Brain pericyte (primary cell): ENCODE data around the gene IL21R.
"Not testable (repeated sequence)": the region's sequence is repeated elsewhere in the genome, so short reads cannot be mapped to it uniquely, and the experiment has no call there.

Experiments
- DNase-seq: peaks from one replicate; pipeline ENCODE4 v3.0.0-alpha.2; 2012; ENCODE audit warnings: low read depth, low spot score

Gene IL21R

DNA sequence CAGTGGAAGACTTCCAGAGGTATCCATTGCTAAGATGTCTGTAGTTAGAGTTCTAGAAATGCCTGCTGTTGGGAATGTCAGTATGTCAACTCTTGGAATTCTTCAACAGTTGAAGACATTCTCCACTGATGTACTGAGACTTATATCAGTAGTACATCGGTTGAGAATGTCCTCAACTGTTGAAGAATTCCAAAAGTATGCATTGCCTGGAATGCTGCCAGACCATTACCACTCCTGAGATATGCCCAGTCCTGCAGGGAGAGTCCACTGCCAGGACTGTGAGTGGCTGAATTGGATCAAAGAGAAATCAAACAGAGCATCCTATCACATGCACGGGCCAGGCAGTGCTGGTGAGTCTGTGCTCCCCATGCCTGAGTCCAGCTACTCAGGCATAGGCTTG lies 42.0 kb downstream of the IL21R start:
- DNase-seq, result no peak

DNA sequence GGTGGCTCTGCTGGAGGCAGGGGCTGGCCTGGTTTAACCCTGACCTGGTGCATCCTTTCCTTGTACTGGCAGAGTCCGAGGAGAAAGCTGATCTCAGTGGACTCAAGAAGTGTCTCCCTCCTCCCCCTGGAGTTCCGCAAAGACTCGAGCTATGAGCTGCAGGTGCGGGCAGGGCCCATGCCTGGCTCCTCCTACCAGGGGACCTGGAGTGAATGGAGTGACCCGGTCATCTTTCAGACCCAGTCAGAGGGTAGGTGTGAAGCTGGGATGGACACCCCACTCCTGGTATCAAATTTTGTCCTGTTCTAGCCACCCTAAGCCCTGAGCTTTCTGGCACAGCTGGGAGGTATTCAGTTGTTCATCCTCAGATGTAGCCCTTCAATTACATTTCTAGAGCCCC lies 42.5 kb downstream of the IL21R start:
- no peak for DNase-seq

DNA sequence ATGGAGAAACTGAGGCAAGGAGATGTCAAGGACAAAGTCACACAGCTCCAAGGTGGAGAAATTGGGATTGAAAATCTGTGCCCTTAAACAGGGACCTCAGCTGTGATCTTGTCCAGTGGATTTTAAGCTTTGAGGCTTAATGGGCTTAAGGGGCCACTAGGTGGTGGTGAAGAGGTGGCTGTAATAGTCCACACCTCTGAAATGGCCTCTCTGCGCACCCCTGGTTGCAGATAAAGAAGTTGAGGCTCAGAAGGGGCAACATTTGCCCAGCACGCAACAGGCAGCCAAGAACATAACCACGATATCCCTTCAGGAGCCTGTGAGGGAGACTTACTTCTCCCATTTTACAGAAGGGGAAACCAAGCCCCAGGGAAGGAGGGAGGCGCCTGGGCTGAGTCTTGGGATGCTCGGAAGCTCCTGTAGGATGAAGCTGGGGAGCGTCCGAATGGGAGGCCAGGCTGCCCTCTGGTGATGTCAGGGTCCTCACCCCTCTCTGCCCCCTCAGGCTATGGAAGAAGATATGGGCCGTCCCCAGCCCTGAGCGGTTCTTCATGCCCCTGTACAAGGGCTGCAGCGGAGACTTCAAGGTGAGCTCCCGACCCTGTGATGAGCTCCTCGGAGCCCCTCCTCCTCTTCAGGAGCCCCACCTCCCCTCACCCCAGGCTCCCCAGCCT lies 43.7 kb downstream of the IL21R start:
- DNase-seq, result no peak

DNA sequence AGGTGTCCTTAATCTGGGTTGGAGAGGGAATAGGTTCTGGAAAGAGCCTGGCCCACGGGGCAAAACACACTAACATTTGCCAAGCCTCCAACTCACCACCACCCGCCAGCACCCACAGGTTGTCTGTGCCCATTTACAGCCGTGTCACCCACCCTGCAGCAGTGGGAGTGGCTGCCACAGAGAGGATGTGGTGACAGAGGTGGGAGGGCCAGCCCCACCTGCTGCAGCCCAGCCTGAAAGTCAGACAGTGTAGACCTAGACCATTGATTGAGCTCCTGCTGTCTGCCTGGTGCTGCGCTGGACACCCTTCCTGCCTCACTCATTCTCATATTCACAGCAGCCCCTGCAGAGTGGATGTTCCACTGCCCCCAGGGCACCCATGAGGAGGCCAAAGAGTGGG lies 44.7 kb downstream of the IL21R start:
- no peak for DNase-seq

DNA sequence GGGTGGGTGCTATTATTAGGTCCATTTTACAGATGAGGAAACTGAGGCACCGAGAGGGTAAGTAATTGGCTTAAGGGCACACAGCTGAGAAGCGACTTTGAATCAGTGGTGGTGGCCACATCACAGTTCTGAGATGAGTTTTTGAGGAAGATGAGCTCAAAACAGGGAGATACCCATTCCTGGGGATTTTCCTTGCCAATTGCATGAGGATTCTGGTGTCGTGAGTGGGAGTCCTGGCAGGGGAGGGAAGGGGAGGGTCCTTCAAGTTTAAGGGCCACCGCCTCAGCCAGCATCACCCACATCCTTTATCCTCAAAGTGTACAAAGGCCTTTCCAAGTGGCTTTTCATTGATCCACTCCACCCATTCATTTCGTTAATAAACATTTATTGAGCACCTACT lies 45.3 kb downstream of the IL21R start:
- no peak for DNase-seq

DNA sequence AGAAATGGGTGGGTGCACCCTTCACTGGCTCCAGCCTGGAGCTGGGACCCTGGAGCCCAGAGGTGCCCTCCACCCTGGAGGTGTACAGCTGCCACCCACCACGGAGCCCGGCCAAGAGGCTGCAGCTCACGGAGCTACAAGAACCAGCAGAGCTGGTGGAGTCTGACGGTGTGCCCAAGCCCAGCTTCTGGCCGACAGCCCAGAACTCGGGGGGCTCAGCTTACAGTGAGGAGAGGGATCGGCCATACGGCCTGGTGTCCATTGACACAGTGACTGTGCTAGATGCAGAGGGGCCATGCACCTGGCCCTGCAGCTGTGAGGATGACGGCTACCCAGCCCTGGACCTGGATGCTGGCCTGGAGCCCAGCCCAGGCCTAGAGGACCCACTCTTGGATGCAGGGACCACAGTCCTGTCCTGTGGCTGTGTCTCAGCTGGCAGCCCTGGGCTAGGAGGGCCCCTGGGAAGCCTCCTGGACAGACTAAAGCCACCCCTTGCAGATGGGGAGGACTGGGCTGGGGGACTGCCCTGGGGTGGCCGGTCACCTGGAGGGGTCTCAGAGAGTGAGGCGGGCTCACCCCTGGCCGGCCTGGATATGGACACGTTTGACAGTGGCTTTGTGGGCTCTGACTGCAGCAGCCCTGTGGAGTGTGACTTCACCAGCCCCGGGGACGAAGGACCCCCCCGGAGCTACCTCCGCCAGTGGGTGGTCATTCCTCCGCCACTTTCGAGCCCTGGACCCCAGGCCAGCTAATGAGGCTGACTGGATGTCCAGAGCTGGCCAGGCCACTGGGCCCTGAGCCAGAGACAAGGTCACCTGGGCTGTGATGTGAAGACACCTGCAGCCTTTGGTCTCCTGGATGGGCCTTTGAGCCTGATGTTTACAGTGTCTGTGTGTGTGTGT lies 46.8 kb downstream of the IL21R start:
- no peak for DNase-seq

DNA sequence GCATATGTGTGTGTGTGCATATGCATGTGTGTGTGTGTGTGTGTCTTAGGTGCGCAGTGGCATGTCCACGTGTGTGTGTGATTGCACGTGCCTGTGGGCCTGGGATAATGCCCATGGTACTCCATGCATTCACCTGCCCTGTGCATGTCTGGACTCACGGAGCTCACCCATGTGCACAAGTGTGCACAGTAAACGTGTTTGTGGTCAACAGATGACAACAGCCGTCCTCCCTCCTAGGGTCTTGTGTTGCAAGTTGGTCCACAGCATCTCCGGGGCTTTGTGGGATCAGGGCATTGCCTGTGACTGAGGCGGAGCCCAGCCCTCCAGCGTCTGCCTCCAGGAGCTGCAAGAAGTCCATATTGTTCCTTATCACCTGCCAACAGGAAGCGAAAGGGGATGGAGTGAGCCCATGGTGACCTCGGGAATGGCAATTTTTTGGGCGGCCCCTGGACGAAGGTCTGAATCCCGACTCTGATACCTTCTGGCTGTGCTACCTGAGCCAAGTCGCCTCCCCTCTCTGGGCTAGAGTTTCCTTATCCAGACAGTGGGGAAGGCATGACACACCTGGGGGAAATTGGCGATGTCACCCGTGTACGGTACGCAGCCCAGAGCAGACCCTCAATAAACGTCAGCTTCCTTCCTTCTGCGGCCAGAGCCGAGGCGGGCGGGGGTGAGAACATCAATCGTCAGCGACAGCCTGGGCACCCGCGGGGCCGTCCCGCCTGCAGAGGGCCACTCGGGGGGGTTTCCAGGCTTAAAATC lies 47.6 kb downstream of the IL21R start:
- DNase-seq, result no peak

DNA sequence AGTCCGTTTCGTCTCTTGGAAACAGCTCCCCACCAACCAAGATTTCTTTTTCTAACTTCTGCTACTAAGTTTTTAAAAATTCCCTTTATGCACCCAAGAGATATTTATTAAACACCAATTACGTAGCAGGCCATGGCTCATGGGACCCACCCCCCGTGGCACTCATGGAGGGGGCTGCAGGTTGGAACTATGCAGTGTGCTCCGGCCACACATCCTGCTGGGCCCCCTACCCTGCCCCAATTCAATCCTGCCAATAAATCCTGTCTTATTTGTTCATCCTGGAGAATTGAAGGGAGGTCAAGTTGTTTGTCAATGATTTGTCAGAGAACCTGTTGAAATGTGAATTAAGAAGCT lies 48.2 kb downstream of the IL21R start:
- DNase-seq, result no peak

DNA sequence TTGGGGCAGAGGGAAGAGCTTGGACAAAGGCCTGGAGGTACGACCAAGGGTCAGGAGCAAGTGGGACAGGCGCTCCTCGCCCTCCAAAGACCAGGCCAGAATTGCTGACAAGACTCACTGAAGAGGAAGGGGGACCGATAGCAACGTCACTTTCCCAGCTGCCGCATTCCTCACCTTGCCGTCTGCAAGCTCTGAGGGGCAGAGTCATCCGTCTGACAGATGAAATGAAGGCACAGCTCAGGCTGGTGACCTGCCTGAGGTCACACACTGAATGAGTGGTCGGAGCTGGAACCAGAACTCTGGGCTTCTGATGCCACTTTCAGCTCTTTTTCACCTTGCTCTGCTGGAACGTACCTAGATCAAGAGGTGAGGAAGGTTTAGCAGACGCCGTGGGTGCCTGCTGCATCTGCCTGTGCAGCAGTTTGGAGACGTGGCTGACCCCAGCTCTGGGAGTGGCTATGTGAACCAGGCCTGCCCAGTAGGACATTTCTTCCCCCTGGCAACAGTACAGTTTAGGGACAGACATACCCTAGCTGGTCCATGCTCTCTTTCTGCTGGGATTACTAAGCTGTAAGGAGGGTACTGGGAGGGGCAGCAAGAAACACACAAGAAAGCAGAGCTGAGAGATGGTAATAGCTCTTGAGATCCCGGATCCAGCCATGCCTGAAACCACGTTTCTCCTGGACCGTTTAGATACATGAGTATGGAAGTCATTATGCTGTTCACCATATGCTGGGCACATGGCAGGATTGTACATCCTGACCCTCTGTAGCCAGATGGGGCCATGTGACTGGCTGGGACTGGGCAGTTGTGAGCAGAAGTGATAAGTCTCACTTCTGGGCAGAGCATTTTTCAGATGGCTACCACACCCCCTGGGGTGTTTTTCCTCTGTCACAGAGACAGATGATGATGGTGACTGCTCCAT lies 50.9 kb downstream of the IL21R start:
- no peak for DNase-seq

DNA sequence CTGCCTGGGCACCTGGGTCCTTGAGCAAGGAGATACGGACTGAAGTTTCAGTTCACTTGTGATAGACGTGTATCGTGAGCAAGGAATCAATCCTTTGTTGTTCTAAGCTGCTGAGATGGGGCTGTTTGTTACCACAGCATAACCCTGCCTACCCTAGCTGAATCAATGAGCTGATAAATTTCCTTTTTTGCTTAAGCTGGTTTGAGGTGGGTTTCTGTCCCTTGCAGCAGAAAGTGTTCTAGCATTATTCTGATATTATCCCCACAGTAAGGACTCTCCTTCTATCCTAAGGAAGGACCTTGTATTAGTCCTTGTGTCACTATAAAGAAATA lies 51.5 kb downstream of the IL21R start:
- DNase-seq, result no peak

DNA sequence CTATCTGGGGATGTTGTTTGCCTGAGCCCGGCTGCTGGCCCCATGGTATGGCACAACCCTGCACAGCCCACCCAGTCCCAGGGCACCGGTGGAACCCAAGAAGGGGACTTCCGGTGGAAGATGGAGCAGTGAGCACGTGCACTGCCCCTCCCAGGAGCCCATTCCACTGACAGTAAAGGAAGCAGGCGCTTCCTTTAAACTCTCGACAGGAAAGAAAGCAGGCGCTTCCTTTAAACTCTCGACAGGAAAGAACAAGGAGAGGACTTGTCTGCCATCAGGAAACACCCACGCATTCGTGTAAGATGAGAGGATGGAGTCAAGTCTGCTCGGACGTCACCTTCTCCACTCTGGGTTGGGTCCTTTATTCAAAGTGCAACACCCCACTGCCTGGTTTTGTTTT lies 53.7 kb downstream of the IL21R start:
- no peak for DNase-seq

DNA sequence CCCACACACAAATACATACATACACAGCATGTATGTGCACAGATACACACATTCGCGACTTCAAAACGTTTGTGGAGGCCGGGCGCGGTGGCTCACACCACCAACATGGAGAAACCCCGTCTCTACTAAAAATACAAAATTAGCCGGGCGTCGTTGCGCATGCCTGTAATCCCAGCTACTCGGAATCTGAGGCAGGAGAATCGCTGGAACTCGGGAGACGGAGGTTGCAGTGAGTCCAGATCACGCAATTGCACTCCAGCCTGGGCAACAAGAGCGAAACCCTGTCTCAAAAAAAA lies 55.6 kb downstream of the IL21R start:
- DNase-seq, result not testable (repeated sequence)

DNA sequence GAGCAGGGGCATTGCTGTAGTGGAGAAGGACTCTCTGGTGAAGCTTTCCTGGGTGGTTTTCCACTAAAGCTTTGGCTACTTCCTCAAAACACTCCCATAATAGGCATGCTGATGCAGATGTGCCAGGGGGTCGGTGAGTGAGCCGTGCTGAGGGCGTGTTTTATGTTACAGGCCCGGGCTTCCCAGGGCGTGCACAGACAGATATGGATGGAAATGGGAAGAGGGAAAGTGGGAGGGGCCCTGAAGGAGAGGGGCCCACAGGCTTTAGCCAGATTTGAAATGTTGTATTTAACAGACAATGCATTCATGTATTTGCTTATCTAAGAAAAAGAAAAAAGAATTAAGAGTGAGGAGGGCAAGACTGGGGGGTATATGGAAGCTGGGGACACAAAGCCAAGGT lies 56.3 kb downstream of the IL21R start:
- DNase-seq, result no peak

DNA sequence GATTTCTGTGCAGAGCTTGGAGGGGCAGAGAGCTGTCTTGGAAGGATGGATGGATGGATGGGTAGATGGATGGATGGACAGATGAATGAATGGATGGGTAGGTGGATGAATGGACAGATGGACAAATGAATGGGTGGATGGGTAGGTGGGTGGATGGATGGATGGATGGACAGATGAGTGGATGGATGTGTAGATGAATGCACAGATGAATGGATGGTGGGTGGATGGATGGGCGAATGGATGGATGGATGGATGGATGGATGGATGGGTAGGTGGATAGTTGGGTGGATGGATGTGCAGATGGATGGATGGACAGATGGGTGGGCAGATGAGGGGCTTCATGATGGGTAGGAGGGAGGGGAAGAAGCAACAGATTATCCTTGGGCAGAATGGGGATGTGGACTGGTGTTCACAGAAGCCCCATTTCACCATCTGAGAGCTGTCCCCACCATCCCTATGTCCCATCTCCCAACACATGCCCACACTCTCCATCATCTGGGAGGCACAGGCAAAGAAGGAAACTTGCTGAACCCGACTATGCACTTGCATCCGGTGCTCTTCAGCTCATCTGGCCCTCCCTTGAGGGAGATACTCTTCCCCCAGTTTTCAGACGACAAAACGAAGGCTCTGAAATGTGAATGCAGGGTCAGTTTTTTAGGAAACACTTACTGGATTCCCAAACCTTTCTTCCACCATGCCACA lies 57.2 kb downstream of the IL21R start:
- no peak for DNase-seq

DNA sequence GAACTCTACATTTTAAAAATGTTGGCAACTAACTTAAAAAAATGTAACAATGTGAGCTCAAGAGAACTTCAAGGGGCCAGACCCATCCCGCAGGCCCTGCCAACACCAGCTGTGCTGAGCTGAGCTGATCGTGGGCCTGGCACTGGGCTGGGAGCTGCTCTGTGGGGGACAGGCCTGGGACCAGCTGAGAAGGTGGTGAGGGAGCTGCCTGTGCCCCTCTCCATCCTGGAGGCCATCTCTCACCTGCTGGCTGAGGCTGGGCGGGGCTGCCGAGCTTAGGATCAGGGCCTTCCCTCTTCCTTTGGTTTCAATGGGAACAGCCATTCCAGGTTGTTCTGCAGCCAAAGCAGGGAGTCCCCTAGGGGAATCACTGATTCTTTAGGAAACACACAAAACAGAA lies 58.2 kb downstream of the IL21R start:
- no peak for DNase-seq

DNA sequence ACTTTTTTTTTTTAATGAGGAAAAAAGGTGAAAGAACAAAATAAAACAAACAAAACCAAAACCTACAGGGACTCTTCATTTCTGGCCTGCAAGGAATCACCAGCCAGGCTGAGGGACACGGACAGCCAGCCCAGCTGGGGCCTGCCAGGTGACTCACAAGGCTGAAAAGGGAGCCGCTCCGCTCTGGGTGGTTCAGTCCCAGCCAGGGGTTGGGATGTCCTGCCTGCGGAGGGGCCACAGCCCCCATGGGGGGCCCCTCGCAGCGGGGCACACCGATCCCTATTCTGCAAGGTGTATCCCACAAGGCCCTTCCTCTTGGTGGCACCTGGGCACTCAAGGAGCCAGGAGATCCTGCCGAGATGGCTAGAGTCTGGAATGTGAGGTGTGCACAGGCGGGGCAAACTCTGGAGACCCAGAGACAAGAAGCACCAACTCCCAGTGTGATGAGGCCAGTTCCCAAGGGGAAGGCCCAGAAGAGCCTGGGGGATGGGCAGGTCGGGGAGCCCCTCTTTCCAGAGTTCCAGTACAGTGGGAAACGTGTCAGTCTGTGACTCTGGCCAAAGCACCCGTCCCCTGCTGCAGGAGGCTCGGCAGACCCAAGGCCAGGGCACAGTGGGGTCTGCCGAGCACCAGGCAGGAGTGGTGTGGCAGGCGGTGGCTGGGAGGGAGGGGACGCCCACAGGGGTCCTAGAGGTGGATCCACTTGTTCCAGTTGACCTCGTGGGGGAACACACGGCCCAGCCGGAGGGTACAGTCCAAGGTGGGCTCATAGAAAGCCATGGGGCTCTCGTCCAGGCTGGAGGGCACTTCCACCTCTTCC lies 58.9 kb downstream of the IL21R start:
- DNase-seq, result no peak

DNA sequence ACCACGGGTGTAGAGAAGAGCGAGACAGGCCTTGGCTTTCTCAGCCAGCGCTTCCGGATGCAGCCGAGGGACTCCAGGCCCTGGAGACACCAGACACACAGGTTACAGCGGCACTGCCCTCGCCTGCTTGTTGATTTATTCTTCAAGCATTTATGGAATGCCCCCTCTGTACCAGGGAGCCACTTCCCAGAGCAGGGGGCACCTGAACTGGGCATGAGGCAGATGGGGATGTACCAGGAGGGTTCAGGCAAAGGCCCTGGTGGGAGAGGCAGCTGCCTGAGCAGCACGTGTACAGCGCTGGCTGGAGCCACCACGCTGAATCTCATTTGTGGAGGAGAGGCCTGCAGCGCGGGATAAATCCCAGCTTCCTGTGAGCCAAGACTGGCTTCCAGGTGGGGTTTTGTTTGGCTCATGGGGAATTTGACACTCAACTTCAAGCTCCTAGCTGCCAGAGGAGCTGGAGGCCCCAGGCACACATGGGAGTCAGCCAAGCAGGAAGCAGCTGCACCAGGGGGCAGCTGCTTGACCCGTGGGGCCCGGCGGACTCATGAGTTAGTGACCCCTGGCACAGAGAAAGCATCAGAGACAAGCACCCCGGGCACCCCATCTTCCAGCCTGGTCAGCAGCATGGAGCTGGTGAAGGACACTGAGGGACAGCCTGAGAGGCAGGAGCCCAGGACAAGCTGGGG lies 59.7 kb downstream of the IL21R start:
- no peak for DNase-seq

DNA sequence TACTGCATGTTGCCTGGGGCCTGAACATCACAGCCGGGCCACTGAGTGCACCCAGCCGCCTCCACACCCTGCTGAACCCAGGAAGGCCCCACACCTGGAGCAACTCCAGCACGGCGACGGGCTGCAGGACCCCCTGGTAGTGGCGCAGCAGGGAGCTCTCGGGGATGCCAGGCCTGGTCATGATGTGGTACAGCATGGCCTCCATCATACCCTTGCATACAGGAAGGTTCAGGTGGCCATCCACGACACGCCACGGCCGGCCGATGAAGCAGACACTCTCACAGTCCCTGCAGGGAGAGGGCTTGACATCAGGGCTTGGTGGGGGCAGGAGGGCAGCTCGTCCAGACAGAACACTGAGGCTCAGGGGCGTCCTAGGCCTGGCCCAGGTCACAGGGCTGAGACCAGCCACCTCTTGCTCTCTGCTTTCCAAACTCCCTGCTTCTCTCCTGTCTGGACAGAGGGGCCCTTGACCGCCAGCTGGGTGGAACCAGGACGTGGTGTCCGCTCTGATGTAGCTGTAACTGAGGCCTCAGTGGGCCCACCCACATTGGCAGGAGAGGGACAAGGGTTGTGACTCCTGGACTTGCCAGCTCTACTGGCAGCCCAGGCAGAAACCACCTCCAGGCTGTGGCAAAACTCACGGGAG lies 60.3 kb downstream of the IL21R start:
- no peak for DNase-seq
